RKO (cell line): Measurements from ENCODE around the gene PGBD1.

ENCODE experiments used
- DNase-seq: peaks from one replicate; pipeline ENCODE4 v3.0.0-alpha.2; 2016; ENCODE audit warnings: low spot score

PGBD1 gene

GRCh38 chr6:28281288-28282064, at the start of gene PGBD1:
Gene PGBD1 (plus strand): TSS chr6:28281572. CDS start chr6:28283814, 2,242 bp downstream.
- peak; percentile 86 for DNase-seq

DNA sequence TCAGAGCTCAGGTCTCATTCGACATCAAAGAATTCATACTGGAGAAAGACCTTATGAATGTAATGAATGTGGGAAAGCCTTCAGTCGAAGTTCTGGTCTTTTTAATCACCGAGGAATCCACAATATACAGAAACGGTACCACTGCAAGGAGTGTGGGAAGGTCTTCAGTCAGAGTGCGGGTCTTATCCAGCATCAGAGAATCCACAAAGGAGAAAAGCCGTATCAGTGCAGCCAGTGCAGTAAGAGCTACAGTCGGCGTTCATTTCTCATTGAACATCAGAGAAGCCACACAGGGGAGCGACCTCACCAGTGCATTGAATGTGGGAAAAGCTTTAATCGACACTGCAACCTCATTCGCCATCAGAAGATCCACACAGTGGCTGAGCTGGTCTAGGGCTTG, 48.6 kb upstream of the PGBD1 start:
- no peak for DNase-seq

DNA sequence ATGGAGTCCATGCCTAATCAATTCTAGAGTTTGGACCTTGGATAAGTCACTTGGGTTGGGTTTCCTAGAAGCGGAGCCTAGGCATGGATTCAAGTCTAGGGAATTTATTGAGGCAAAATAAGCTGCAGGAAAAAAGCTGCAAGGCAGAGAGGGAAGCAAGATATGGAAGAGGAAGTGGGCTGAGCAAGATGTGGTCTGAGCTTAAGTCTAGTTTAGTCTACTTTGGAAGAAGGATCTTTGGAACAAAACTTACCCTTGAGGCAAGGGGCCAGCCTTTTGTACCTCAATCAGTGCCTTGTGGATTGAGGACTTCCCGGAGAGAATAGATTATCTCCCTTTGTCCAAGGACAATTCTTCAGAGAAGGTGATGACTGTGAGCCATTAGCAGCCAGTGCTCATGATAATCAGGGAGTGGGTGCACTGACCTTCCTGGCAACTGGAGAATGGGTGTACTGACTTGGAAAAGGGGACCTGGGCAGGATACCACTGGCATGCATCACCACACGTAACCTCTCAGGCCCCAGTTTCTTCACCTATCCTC, 45.4 kb upstream of the PGBD1 start:
- DNase-seq: no peak

DNA sequence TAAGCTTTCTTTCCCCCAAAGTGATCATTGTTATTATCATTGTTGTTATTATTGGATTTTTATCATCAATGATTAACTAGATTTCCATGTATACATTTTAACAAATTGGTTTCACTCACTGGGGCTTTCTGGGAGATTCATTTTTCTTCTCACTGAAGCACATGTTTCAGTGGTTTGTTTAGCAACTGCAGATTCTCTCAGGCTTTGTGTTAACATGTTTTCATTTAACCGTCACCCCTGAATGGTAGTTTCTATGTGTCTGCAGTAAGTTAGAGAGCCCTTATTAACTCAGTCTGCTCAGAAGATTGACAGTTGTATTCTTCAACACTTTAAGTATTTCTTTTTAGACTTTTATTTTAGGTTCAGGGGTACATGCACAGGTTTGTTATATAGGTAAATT, 41.7 kb upstream of the PGBD1 start:
- no peak for DNase-seq

- DNase-seq: no peak
Measured at GRCh38 chr6:28240471-28240870, 40.9 kb upstream of the PGBD1 start.

GRCh38 chr6:28243946-28244345, 37.4 kb upstream of the PGBD1 start:
- DNase-seq: no peak

- no peak for DNase-seq
Measured at GRCh38 chr6:28245206-28245941, 36.0 kb upstream of the PGBD1 start.

DNA sequence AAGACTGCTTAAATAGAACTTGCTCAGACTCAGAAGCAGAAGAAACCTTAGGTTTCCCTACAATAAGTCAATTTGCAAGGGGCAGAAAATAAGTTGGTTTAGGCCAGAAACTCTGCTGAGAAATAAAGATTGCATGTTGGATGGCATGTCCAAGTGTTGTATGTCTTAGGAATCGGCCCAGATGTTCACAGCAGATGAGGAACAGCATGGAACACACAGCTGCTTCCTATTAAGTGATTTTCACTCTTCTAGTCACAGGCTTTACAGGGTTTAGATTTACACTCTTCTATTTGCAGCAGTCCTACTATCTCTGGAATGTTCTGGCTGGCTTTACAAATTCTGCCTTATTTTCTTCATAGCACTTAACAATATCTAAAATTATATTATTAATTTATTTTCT, 32.5 kb upstream of the PGBD1 start:
- DNase-seq: no peak

DNA sequence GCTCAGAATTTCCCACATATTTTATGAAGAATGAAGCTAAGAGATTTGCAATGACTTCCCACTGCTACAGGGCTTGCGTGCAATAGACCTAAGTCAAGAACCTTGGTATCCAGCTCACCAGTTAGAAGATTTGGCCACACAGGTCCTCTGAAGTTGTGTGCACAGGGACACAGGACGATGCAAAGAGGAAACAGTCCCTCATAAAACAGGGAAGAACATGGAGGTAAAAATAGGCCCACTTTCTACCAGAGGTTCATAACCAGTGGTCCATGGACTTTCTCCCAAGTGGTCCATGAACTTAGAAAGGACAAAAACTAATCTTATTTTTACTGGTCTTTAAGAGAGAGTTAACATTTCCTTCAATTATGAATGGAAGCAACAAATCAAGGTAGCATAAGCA, 30.6 kb upstream of the PGBD1 start:
- no peak for DNase-seq

DNA sequence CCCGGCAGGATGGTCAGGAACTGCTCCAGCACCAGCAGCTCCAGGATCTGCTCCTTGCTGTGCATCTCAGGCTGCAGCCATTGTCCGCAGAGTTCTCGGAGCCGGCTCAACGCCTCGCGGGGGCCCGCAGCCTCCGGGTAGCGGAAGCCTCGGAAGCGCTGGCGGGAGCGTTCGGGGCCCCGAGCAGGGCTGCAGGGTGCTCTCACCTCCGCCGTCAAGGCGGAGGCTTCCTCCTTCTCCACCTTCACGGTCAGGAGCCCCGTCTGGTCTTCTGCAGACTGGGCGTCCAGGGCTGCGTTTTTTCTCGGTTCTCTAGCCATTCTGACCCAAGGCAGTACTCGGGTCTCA, 29.7 kb upstream of the PGBD1 start:
- peak; percentile 18 for DNase-seq

- DNase-seq: peak; percentile 95
Measured at GRCh38 chr6:28252009-28252975, 29.1 kb upstream of the PGBD1 start, which contains the start of gene ZKSCAN4. Gene ZKSCAN4 (minus strand): TSS chr6:28252269. CDS start chr6:28251980, 289 bp downstream.

GRCh38 chr6:28254121-28254519, 27.3 kb upstream of the PGBD1 start:
- no peak for DNase-seq

- no peak for DNase-seq
Measured at GRCh38 chr6:28257042-28257441, 24.3 kb upstream of the PGBD1 start.

DNA sequence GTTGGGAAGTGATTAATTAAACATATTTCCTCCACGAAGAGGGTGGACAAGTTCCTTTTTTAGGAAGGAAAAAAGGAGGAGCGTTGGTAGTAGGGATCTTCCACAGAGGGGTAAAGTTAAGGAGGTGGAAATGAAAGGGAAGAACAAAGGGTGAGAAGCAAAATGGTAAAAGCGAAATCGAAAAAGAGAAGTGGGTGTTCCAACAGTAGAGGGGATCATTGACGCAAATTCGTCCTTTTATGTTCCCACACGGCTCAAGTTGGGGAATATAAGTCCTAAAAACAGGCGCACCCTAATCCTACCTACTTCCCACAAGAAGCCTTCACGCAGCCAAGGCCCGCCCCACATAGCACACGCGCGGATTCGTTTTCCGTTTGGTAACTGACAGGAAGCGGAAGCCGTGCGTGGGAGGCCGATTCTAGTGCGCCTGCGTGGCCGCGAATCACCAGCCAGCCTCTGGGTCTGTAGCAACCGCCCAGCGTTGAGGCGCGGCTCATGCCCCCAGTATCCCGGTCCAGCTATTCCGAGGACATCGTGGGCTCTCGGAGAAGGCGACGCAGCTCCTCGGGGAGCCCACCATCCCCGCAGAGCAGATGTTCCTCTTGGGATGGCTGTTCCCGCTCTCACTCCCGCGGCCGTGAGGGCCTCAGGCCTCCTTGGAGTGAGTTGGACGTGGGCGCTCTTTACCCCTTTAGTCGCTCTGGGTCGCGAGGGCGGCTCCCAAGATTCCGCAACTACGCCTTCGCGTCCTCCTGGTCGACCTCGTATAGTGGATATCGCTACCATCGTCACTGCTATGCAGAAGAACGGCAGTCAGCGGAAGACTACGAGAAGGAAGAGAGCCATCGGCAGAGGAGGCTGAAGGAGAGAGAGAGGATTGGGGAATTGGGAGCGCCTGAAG, 22.2 kb upstream of the PGBD1 start, which contains the start of gene NKAPL:
NKAPL (plus strand) TSS at position 421 of the 901 bp plus-strand sequence; CDS start at position 496, 75 bp downstream.
- no peak for DNase-seq

- DNase-seq: no peak
Measured at GRCh38 chr6:28263922-28264321, 17.4 kb upstream of the PGBD1 start.

GRCh38 chr6:28264834-28265401, 16.5 kb upstream of the PGBD1 start:
- no peak for DNase-seq

DNA sequence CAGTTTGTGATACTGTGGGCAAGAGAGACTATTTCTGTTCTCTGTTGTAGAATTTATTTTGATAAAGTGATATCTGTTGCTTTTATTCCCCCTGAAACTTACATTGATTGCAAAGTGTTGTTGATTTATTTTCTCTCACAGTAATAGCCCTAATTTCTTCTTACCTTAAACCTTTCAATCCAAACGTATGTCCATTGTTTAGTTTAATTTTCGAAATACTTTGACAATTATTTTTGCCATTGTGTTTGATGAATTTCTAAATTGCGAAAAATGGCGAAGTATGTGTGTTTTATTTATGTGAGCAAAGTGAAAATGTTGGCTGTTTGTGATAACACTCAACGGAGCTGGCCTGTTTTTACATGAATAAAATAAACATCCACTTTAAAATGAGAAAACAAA, 14.8 kb upstream of the PGBD1 start:
- DNase-seq: no peak

GRCh38 chr6:28266962-28267694, 14.2 kb upstream of the PGBD1 start, which contains the start of gene ZSCAN26:
Gene ZSCAN26 (plus strand): TSS chr6:28267143. CDS start chr6:28271920, 4,777 bp downstream.
- peak; percentile 91 for DNase-seq

DNA sequence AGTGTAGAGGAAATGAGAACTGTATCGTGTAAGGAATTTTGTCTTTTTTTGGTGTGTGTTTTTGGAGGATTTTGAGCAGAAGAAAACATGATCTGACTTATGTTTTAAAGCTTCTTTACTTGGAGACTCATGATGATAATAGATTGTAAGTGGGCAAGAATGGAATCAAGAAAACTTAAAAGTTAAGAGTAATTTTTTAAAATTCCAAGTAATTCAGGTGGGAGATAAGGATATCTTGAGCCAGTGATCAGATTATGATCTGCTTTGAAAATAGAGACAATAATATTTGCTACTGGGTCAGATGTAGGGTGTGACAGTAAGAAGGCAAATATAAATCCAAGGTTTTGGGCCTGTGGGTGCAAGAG, 13.7 kb upstream of the PGBD1 start:
- DNase-seq: no peak

DNA sequence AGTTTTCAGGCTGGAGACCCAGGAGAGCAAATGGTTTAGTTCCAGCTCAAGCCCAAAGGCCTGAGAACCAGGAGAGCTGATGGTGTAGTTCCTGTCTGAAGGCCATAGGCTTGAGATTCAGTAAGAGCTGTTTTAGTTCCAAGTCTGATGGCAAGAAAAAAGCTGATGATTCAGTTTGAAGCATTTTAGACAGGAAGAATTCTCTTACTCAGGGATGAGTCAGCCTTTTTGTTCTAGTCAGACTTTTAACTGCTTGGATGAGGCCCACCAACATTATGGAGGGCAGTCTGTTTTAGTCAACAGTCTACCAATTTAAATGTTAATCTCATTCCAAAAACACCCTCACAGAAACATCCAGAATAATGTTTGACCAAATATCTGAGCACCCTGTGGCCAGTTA, 11.9 kb upstream of the PGBD1 start:
- peak; percentile 99 for DNase-seq
